Stimulated activated CD4-positive, alpha-beta T cell treated with anti-CD3 and anti-CD28 coated beads, Interleukin-4, amount 100 ng/mL, for 48 hours (primary cell): ENCODE measurements around the gene CERT1.

Source experiments
- DNase-seq, 2 donors: peaks; one replicate each; pipeline ENCODE4 v3.0.0-alpha.2; 2020; ENCODE audit warnings: low read depth in 2 of 2

The CERT1 gene

GRCh38 chr5:75405296-75405695, 106.1 kb downstream of the CERT1 start:
- DNase-seq, result no peak

GRCh38 chr5:75395277-75395676, 116.2 kb downstream of the CERT1 start:
- DNase-seq, result no peak

GRCh38 chr5:75389430-75389829, 122.0 kb downstream of the CERT1 start:
- no peak for DNase-seq

GRCh38 chr5:75387806-75388205, 123.6 kb downstream of the CERT1 start:
- no peak for DNase-seq

- no peak for DNase-seq
Observed at GRCh38 chr5:75384218-75384617, 127.2 kb downstream of the CERT1 start.

- DNase-seq, result no peak
Observed at GRCh38 chr5:75381456-75381855, 130.0 kb downstream of the CERT1 start.

GRCh38 chr5:75380099-75380498, 131.3 kb downstream of the CERT1 start:
- DNase-seq, result no peak

GRCh38 chr5:75375414-75375813, 136.0 kb downstream of the CERT1 start:
- DNase-seq, result no peak

- DNase-seq, result no peak
Observed at GRCh38 chr5:75374394-75374814, 137.0 kb downstream of the CERT1 start.

GRCh38 chr5:75373862-75374261, 137.6 kb downstream of the CERT1 start:
- DNase-seq, result no peak

- DNase-seq, result no peak
Observed at GRCh38 chr5:75368391-75368790, 143.0 kb downstream of the CERT1 start.

- no peak for DNase-seq
Observed at GRCh38 chr5:75367401-75367800, 144.0 kb downstream of the CERT1 start.

GRCh38 chr5:75366787-75367186, 144.6 kb downstream of the CERT1 start:
- DNase-seq, result no peak

GRCh38 chr5:75365740-75366139, 145.7 kb downstream of the CERT1 start:
- DNase-seq, result no peak

GRCh38 chr5:75364571-75365280, 146.7 kb downstream of the CERT1 start:
- no peak for DNase-seq

- no peak for DNase-seq
Observed at GRCh38 chr5:75363726-75364495, 147.5 kb downstream of the CERT1 start.

- no peak for DNase-seq
Observed at GRCh38 chr5:75363111-75363510, 148.3 kb downstream of the CERT1 start.

- DNase-seq, result no peak
Observed at GRCh38 chr5:75362474-75362975, 148.9 kb downstream of the CERT1 start.

GRCh38 chr5:75361310-75361709, 150.1 kb downstream of the CERT1 start:
- DNase-seq, result no peak

GRCh38 chr5:75358117-75358516, 153.3 kb downstream of the CERT1 start:
- DNase-seq, result no peak

GRCh38 chr5:75356719-75357118, 154.7 kb downstream of the CERT1 start:
- no peak for DNase-seq

- DNase-seq, result no peak
Observed at GRCh38 chr5:75355236-75355635, 156.2 kb downstream of the CERT1 start.
